Spleen (tissue), 7 donors: ENCODE results near the gene SLC4A11.

Source experiments
- CTCF ChIP-seq, 11 experiments: fragments of 200-600 bp in 7 of 11; fragments of 450-650 bp in 4 of 11; sonication (generic) in 4 of 11; IDR thresholded peaks in 8 of 11; conservative IDR thresholded peaks in 3 of 11; 1 replicate in 7 of 11; 2 replicates in 4 of 11; pipeline versions ENCODE4 v1.4.0 to v1.8.0; 2016 to 2021; ENCODE audit warnings: antibody characterized with exemption in 11 of 11, inconsistent platforms in 4 of 11, mild to moderate bottlenecking in 1 of 11
- POLR2AphosphoS5 ChIP-seq, 3 donors: sonication (generic); formaldehyde crosslinking; IDR thresholded peaks; one replicate each; pipeline ENCODE4 v1.5.1; 2017; ENCODE audit warnings: antibody characterized with exemption in 3 of 3
- donor health status: DM: no; HTN: no; CAD: no; lungs with moderate emphysema.
- donor health status: DM: no; HTN: no; CAD: no.
- donor health status: DM: no; HTN: no; CAD: no.

GRCh38 chr20:3177746-3178485, 61.1 kb downstream of the SLC4A11 start:
- no peak for TF ChIP-seq CTCF (IDR thresholded peaks at IDR 0.05 in 8 of 11, conservative IDR thresholded peaks at IDR 0.05 in 3 of 11)
- no peak for TF ChIP-seq POLR2AphosphoS5 (IDR thresholded peaks at IDR 0.05)
